ENCODE data around the gene DDX54. TPM values are rescaled to one million over a fixed set of nuclear protein-coding genes. Genes with fewer than 3 reads are reported as not detected.

The DDX54 gene, protein sequence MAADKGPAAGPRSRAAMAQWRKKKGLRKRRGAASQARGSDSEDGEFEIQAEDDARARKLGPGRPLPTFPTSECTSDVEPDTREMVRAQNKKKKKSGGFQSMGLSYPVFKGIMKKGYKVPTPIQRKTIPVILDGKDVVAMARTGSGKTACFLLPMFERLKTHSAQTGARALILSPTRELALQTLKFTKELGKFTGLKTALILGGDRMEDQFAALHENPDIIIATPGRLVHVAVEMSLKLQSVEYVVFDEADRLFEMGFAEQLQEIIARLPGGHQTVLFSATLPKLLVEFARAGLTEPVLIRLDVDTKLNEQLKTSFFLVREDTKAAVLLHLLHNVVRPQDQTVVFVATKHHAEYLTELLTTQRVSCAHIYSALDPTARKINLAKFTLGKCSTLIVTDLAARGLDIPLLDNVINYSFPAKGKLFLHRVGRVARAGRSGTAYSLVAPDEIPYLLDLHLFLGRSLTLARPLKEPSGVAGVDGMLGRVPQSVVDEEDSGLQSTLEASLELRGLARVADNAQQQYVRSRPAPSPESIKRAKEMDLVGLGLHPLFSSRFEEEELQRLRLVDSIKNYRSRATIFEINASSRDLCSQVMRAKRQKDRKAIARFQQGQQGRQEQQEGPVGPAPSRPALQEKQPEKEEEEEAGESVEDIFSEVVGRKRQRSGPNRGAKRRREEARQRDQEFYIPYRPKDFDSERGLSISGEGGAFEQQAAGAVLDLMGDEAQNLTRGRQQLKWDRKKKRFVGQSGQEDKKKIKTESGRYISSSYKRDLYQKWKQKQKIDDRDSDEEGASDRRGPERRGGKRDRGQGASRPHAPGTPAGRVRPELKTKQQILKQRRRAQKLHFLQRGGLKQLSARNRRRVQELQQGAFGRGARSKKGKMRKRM
- total RNA-seq = 10 to 100 TPM; 68.1 to 69.0 TPM
- polyA plus RNA-seq (2013, experiment 1 of 2) = 43.7 TPM
- 37.6 TPM for polyA plus RNA-seq (2013, experiment 2 of 2)
- long read RNA-seq, experiment 1, full-length matches to known transcripts = 4 of 30 reads
- long read RNA-seq, experiment 1, partial matches to known transcripts = 19 of 30 reads
- long read RNA-seq, experiment 1, other reads (novel, unspliced or antisense) = 7 of 30 reads
- long read RNA-seq, experiment 2, full-length matches to known transcripts = 76 of 88 reads
- long read RNA-seq, experiment 2, partial matches to known transcripts = 8 of 88 reads
- long read RNA-seq, experiment 2, other reads (novel, unspliced or antisense) = 4 of 88 reads
- long read RNA-seq, experiment 3, full-length matches to known transcripts = 639 of 708 reads
- long read RNA-seq, experiment 3, partial matches to known transcripts = 30 of 708 reads
- long read RNA-seq, experiment 3, other reads (novel, unspliced or antisense) = 39 of 708 reads
- long read RNA-seq, experiment 4, full-length matches to known transcripts = 3 of 21 reads
- long read RNA-seq, experiment 4, partial matches to known transcripts = 17 of 21 reads
- long read RNA-seq, experiment 4, other reads (novel, unspliced or antisense) = 1 of 21 reads

DNA sequence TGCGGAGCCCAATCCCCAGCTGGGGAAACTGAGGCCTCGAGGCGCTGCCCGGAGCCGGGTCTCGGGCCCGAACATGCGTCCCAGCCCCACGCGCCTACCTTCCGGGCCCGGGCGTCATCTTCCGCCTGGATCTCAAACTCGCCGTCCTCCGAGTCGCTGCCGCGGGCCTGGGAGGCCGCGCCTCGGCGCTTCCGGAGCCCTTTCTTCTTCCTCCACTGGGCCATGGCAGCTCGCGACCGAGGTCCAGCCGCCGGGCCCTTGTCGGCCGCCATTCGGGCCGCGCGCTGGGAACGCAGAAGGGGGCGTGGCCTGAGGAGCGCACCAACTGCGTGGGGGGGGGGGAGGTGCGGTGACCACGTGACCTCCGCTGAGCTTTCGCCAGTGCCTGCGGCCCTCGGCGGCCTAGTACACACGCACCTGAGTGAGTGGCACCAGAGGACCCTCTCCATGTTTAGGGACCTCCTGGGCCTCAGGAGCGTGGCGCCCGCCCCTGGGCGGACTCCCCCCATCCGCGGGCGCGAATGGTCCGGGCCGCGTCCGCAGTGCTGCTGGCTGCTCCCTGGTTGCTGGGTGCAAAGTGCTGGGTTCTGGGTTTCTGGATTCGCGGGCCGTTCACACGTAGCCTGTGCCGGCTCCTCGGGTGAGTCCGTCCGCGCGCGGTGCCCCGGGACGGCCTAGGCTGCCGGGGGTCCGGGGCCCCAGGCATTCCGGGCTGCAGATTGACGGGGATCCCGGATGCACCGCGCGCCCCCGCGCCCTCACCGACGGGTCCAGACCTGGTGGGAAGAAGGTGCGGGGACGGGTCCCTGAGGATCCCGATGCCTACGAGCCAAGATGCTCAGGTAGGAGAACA, at the start of gene DDX54, which contains the start of gene RITA1:
Gene DDX54, minus strand, starts transcription at position 299 of the 853 bp plus-strand sequence. Its CDS starts 27 bp downstream, at position 272.
Gene RITA1, plus strand, starts transcription at position 542 of the 853 bp plus-strand sequence. CDS start 1,026 bp downstream, outside the sequence.
- peak within 1 kb of the TSS; percentile 86 for H3K27ac Mint-ChIP-seq
- no peaks in the 10 kb centered on the region for H3K9me3 ChIP-seq (ENCODE audit: control insufficient read depth, low read length)
- H3K27me3 Mint-ChIP-seq (ENCODE audit: insufficient read depth) = no peaks in the 10 kb centered on the region
- H3K27me3 ChIP-seq (ENCODE audit: control insufficient read depth, insufficient read depth, low read length, poor library complexity, severe bottlenecking) = no peaks in the 10 kb centered on the region
- no peaks in the 10 kb centered on the region for H3K9me3 Mint-ChIP-seq
- TF ChIP-seq, protein P1, sequence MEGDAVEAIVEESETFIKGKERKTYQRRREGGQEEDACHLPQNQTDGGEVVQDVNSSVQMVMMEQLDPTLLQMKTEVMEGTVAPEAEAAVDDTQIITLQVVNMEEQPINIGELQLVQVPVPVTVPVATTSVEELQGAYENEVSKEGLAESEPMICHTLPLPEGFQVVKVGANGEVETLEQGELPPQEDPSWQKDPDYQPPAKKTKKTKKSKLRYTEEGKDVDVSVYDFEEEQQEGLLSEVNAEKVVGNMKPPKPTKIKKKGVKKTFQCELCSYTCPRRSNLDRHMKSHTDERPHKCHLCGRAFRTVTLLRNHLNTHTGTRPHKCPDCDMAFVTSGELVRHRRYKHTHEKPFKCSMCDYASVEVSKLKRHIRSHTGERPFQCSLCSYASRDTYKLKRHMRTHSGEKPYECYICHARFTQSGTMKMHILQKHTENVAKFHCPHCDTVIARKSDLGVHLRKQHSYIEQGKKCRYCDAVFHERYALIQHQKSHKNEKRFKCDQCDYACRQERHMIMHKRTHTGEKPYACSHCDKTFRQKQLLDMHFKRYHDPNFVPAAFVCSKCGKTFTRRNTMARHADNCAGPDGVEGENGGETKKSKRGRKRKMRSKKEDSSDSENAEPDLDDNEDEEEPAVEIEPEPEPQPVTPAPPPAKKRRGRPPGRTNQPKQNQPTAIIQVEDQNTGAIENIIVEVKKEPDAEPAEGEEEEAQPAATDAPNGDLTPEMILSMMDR (conservative IDR thresholded peaks at IDR 0.05) = no peak
- peak; percentile 98 for DNase-seq
- H3K4me1 ChIP-seq (ENCODE audit: control insufficient read depth, insufficient read depth, low read length) = peaks cover 4% of the 10 kb centered on the region
- 0% methylated on average over 19 to 88 of the region's 89 CpGs for WGBS, 2 experiments (ENCODE audit: insufficient coverage in 1 of 2, insufficient read length in 1 of 2)
- H3K27ac ChIP-seq (ENCODE audit: low read depth, low read length) = peak within 1 kb of the TSS; percentile 98
- peaks cover 39% of the 10 kb centered on the region for H3K36me3 ChIP-seq (ENCODE audit: control insufficient read depth, insufficient read depth, low read length)
- H3K9ac ChIP-seq (ENCODE audit: extremely low read depth, low read length, poor library complexity, severe bottlenecking) = peak within 1 kb of the TSS; percentile 92
- peak within 1 kb of the TSS; percentile 89 for H3K4me3 ChIP-seq (ENCODE audit: low read length)
- H3K4me1 Mint-ChIP-seq = peaks cover 11% of the 10 kb centered on the region
- H3K4me3 Mint-ChIP-seq = peak within 1 kb of the TSS; percentile 78
- peaks cover 38% of the 10 kb centered on the region for H3K36me3 Mint-ChIP-seq (ENCODE audit: low read depth)

DNA sequence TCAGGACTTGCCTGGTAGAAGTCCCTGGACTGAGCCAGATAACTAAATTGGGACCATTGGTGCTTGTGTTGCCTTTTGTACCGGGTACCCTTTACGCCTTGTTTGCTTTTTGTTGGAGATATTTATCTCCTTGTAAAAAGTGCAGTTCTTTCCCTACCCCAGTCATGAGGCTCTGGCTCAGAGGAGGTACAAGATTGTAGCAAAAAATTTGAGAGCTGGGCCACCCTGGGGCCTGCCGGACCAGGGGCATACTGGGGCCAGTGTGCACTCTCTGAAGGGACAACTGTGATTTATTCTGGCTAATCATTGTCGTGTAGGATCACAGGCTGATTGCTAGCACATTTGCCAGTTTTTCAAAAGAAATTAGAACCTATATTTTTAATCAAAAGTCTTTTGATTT, 49.2 kb upstream of the DDX54 start:
- Mint-ChIP-seq H3K27ac (peak overlapping the region; percentile 41), H3K4me3 (no peak overlapping the region), H3K9me3 (peaks cover 7% of the 10 kb centered on the region), H3K4me1 (peaks cover 34% of the 10 kb centered on the region), H3K36me3 (ENCODE audit: low read depth) (peaks cover 31% of the 10 kb centered on the region), H3K27me3 (ENCODE audit: insufficient read depth) (peaks cover 2% of the 10 kb centered on the region)
- Histone ChIP-seq H3K36me3 (ENCODE audit: control insufficient read depth, insufficient read depth, low read length) (peaks cover 17% of the 10 kb centered on the region), H3K27ac (ENCODE audit: low read depth, low read length) (no peak overlapping the region), H3K9me3 (ENCODE audit: control insufficient read depth, low read length) (peaks cover 11% of the 10 kb centered on the region), H3K9ac (ENCODE audit: extremely low read depth, low read length, poor library complexity, severe bottlenecking) (no peak overlapping the region), H3K4me3 (ENCODE audit: low read length) (no peak overlapping the region), H3K4me1 (ENCODE audit: control insufficient read depth, insufficient read depth, low read length) (peaks cover 24% of the 10 kb centered on the region), H3K27me3 (ENCODE audit: control insufficient read depth, insufficient read depth, low read length, poor library complexity, severe bottlenecking) (no peaks in the 10 kb centered on the region)
- 96 to 99% methylated on average over 4 of the region's 4 CpGs for WGBS, 2 experiments (ENCODE audit: insufficient coverage in 1 of 2, insufficient read length in 1 of 2)
- TF ChIP-seq, protein P1 (conservative IDR thresholded peaks at IDR 0.05) = no peak
- DNase-seq = no peak

All from endodermal cell (in vitro differentiated cells).